NCI-H524 (cell line): ENCODE measurements around the gene KCNIP4.
"Not testable (repeated sequence)": the region's sequence is repeated elsewhere in the genome, so short reads cannot be mapped to it uniquely, and the experiment has no call there.

Experiments used
- DNase-seq, 2 experiments: peaks; one replicate each; lab custom pipeline; 2025; lab: John Stamatoyannopoulos, UW

Gene KCNIP4

GRCh38 chr4:20754036-20754435, 1194.5 kb downstream of the KCNIP4 start:
- no peak for DNase-seq

- DNase-seq, result no peak
These were observed 1195.9 kb downstream of the KCNIP4 start for GRCh38 chr4:20752641-20753040.

GRCh38 chr4:20746000-20746399, 1202.6 kb downstream of the KCNIP4 start:
- not testable (repeated sequence) for DNase-seq

GRCh38 chr4:20735931-20736330, 1212.6 kb downstream of the KCNIP4 start:
- DNase-seq, result no peak

GRCh38 chr4:20724915-20725314, 1223.7 kb downstream of the KCNIP4 start:
- DNase-seq, result no peak

- no peak for DNase-seq
These were observed 1225.1 kb downstream of the KCNIP4 start for GRCh38 chr4:20723463-20723862.

- DNase-seq, result no peak
These were observed 1225.6 kb downstream of the KCNIP4 start for GRCh38 chr4:20723019-20723418.

- no peak for DNase-seq
These were observed 1237.2 kb downstream of the KCNIP4 start for GRCh38 chr4:20711335-20711734.

- DNase-seq, result peak; percentile 91 to 97
These were observed 1248.4 kb downstream of the KCNIP4 start, which contains the start of gene PACRGL for GRCh38 chr4:20700007-20700761. PACRGL (plus strand) TSS chr4:20700458; CDS start chr4:20704482, 4,024 bp downstream.

- DNase-seq, result no peak
These were observed 1249.8 kb downstream of the KCNIP4 start for GRCh38 chr4:20698820-20699219.

GRCh38 chr4:20698382-20698781, 1250.2 kb downstream of the KCNIP4 start:
- DNase-seq, result no peak

- no peak for DNase-seq
These were observed 1251.8 kb downstream of the KCNIP4 start for GRCh38 chr4:20696815-20697214.

- DNase-seq, result no peak
These were observed 1260.7 kb downstream of the KCNIP4 start for GRCh38 chr4:20687864-20688263.

GRCh38 chr4:20684852-20685763, 1263.5 kb downstream of the KCNIP4 start:
- DNase-seq, result peak in 1 of 2 experiments; percentile 23

- no peak for DNase-seq
These were observed 1264.8 kb downstream of the KCNIP4 start for GRCh38 chr4:20683766-20684165.

- no peak for DNase-seq
These were observed 1265.7 kb downstream of the KCNIP4 start for GRCh38 chr4:20682853-20683252.

- DNase-seq, result no peak
These were observed 1267.3 kb downstream of the KCNIP4 start for GRCh38 chr4:20681271-20681670.

GRCh38 chr4:20680736-20681135, 1267.8 kb downstream of the KCNIP4 start:
- no peak for DNase-seq

- no peak for DNase-seq
These were observed 1268.6 kb downstream of the KCNIP4 start for GRCh38 chr4:20679951-20680350.
